ENCODE data around the gene CHRNA4. TPM values are rescaled to one million over a fixed set of nuclear protein-coding genes. Genes with fewer than 3 reads are reported as not detected.

Gene CHRNA4
- total and polyA plus RNA-seq, 2 of the 13 experiments (the other 11 are each of a cell fraction or from before 2014, with no cell fraction given) = not detected

DNA sequence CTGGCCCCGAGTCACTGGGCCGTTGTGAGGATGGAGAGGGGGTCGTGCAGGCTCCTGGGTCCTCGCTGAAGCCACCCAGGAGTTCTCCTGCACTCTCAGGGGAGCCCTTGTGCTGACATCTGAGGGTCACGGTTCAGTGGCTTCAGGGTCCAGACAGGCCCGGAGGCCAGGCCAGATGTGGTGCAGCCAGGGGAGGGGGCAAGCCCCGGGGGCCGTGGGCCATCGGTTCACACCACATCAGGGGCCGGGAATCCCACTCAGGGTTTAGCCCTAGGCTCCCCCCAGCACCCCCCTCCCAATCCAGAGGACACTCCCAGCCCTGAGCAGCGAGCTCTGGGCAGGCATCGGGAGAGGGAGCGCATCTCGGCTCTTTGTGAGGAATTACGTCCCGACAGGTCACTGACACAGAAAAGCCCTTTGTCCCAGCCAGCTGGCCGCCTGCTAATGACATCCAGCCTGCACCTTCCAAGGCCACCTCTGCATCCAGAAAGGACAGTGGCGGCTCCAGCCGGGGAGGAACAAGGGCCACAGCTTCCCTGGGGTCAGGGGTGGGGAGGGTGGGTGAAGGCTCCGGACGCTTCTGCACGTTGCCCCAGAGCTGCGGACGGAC is 6.4 kb upstream of the CHRNA4 start (continued):
- TF ChIP-seq, protein P1, sequence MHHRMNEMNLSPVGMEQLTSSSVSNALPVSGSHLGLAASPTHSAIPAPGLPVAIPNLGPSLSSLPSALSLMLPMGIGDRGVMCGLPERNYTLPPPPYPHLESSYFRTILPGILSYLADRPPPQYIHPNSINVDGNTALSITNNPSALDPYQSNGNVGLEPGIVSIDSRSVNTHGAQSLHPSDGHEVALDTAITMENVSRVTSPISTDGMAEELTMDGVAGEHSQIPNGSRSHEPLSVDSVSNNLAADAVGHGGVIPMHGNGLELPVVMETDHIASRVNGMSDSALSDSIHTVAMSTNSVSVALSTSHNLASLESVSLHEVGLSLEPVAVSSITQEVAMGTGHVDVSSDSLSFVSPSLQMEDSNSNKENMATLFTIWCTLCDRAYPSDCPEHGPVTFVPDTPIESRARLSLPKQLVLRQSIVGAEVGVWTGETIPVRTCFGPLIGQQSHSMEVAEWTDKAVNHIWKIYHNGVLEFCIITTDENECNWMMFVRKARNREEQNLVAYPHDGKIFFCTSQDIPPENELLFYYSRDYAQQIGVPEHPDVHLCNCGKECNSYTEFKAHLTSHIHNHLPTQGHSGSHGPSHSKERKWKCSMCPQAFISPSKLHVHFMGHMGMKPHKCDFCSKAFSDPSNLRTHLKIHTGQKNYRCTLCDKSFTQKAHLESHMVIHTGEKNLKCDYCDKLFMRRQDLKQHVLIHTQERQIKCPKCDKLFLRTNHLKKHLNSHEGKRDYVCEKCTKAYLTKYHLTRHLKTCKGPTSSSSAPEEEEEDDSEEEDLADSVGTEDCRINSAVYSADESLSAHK (CRISPR knock-in tag; IDR thresholded peaks at IDR 0.05; ENCODE audit: borderline replicate concordance) = no peak
- no peak for TF ChIP-seq MTA3 (CRISPR knock-in tag; IDR thresholded peaks at IDR 0.05)
- TF ChIP-seq ZNF496 (CRISPR knock-in tag; IDR thresholded peaks at IDR 0.05; ENCODE audit: insufficient replicate concordance) = no peak
- TF ChIP-seq ZNF292 (CRISPR knock-in tag; IDR thresholded peaks at IDR 0.05; ENCODE audit: borderline replicate concordance, low read depth) = no peak
- TF ChIP-seq KDM5B (CRISPR knock-in tag; IDR thresholded peaks at IDR 0.05; ENCODE audit: borderline replicate concordance) = no peak
- TF ChIP-seq RFX1 (IDR thresholded peaks at IDR 0.05) = no peak
- TF ChIP-seq ZNF777 (CRISPR knock-in tag; IDR thresholded peaks at IDR 0.05) = no peak
- TF ChIP-seq, protein P2, sequence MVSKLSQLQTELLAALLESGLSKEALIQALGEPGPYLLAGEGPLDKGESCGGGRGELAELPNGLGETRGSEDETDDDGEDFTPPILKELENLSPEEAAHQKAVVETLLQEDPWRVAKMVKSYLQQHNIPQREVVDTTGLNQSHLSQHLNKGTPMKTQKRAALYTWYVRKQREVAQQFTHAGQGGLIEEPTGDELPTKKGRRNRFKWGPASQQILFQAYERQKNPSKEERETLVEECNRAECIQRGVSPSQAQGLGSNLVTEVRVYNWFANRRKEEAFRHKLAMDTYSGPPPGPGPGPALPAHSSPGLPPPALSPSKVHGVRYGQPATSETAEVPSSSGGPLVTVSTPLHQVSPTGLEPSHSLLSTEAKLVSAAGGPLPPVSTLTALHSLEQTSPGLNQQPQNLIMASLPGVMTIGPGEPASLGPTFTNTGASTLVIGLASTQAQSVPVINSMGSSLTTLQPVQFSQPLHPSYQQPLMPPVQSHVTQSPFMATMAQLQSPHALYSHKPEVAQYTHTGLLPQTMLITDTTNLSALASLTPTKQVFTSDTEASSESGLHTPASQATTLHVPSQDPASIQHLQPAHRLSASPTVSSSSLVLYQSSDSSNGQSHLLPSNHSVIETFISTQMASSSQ (IDR thresholded peaks at IDR 0.05; ENCODE audit: low read depth) = no peak
- TF ChIP-seq, protein P2 (CRISPR knock-in tag; IDR thresholded peaks at IDR 0.05; ENCODE audit: borderline replicate concordance) = no peak
- TF ChIP-seq, protein P3, sequence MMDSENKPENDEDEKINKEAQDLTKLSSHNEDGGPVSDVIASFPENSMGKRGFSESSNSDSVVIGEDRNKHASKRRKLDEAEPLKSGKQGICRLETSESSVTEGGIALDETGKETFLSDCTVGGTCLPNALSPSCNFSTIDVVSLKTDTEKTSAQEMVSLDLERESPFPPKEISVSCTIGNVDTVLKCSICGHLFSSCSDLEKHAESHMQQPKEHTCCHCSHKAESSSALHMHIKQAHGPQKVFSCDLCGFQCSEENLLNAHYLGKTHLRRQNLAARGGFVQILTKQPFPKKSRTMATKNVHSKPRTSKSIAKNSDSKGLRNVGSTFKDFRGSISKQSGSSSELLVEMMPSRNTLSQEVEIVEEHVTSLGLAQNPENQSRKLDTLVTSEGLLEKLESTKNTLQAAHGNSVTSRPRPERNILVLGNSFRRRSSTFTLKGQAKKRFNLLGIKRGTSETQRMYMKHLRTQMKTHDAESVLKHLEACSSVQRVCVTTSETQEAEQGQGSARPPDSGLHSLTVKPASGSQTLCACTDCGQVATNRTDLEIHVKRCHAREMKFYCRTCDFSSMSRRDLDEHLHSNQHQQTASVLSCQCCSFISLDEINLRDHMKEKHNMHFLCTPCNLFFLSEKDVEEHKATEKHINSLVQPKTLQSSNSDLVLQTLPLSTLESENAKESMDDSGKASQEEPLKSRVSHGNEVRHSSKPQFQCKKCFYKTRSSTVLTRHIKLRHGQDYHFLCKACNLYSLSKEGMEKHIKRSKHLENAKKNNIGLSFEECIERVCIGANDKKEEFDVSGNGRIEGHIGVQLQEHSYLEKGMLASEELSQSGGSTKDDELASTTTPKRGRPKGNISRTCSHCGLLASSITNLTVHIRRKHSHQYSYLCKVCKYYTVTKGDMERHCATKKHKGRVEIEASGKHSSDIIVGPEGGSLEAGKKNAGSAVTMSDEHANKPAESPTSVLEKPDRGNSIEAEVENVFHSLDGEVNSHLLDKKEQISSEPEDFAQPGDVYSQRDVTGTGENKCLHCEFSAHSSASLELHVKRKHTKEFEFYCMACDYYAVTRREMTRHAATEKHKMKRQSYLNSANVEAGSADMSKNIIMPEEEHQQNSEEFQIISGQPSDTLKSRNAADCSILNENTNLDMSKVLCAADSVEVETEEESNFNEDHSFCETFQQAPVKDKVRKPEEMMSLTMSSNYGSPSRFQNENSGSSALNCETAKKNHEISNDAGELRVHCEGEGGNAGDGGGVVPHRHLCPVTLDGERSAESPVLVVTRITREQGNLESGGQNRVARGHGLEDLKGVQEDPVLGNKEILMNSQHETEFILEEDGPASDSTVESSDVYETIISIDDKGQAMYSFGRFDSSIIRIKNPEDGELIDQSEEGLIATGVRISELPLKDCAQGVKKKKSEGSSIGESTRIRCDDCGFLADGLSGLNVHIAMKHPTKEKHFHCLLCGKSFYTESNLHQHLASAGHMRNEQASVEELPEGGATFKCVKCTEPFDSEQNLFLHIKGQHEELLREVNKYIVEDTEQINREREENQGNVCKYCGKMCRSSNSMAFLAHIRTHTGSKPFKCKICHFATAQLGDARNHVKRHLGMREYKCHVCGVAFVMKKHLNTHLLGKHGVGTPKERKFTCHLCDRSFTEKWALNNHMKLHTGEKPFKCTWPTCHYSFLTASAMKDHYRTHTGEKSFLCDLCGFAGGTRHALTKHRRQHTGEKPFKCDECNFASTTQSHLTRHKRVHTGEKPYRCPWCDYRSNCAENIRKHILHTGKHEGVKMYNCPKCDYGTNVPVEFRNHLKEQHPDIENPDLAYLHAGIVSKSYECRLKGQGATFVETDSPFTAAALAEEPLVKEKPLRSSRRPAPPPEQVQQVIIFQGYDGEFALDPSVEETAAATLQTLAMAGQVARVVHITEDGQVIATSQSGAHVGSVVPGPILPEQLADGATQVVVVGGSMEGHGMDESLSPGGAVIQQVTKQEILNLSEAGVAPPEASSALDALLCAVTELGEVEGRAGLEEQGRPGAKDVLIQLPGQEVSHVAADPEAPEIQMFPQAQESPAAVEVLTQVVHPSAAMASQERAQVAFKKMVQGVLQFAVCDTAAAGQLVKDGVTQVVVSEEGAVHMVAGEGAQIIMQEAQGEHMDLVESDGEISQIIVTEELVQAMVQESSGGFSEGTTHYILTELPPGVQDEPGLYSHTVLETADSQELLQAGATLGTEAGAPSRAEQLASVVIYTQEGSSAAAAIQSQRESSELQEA (CRISPR knock-in tag; IDR thresholded peaks at IDR 0.05; ENCODE audit: not compliant biosample characterization) = no peak
